HL-60 (cell line): Measurements from ENCODE around the gene ARL8A.

ENCODE experiments used
- DNase-seq, 2 experiments: peaks; one replicate each; pipeline ENCODE4 v3.0.0-alpha.2; 2010 to 2020; ENCODE audit warnings: low read depth in 1 of 2, low spot score in 1 of 2
- H3K27ac ChIP-seq: fragments of 250-450 bp; sonication (Bioruptor Pico); replicated peaks from 2 replicates; pipeline ENCODE4 v1.5.1; 2020; ENCODE audit warnings: mild to moderate bottlenecking, moderate library complexity
- H3K27me3 ChIP-seq: fragments of 250-450 bp; sonication (Bioruptor Pico); 2 replicates; pipeline ENCODE4 v1.5.1; 2021; ENCODE audit warnings: mild to moderate bottlenecking, moderate library complexity; ENCODE audit not compliant: insufficient read depth, poor library complexity, severe bottlenecking
- H3K4me3 ChIP-seq: replicated peaks from 2 replicates; pipeline ENCODE4 v1.5.1; 2011; ENCODE audit warnings: mild to moderate bottlenecking, control low read depth, low read length; ENCODE audit not compliant: insufficient read depth
- CTCF ChIP-seq: IDR thresholded peaks from one replicate; pipeline ENCODE4 v1.5.1; 2011; ENCODE audit warnings: low read length, control low read depth, inconsistent platforms; ENCODE audit not compliant: insufficient read depth
- GABPA ChIP-seq: IDR thresholded peaks from 2 replicates; pipeline ENCODE4 v1.6.1; 2012; ENCODE audit warnings: low read depth
- POLR2AphosphoS5 ChIP-seq: IDR thresholded peaks from 2 replicates; pipeline ENCODE4 v1.6.1; 2012; ENCODE audit warnings: low read depth
- REST ChIP-seq: IDR thresholded peaks from 2 replicates; pipeline ENCODE4 v1.6.1; 2012; ENCODE audit warnings: low read depth; ENCODE audit not compliant: insufficient replicate concordance
- SPI1 ChIP-seq: IDR thresholded peaks from 2 replicates; pipeline ENCODE4 v1.6.1; 2012; ENCODE audit warnings: low read depth, mild to moderate bottlenecking, borderline replicate concordance

Gene ARL8A

GRCh38 chr1:202149566-202149965 lies 5.0 kb upstream of the ARL8A start:
- no peak overlapping the region for H3K4me3 ChIP-seq
- TF ChIP-seq CTCF = no peak
- no peak for TF ChIP-seq SPI1
- TF ChIP-seq REST = no peak
- TF ChIP-seq POLR2AphosphoS5 = no peak
- TF ChIP-seq GABPA = no peak
- no peak for DNase-seq
- no peaks in the 10 kb centered on the region for H3K27me3 ChIP-seq
- H3K27ac ChIP-seq = no peak overlapping the region

DNA sequence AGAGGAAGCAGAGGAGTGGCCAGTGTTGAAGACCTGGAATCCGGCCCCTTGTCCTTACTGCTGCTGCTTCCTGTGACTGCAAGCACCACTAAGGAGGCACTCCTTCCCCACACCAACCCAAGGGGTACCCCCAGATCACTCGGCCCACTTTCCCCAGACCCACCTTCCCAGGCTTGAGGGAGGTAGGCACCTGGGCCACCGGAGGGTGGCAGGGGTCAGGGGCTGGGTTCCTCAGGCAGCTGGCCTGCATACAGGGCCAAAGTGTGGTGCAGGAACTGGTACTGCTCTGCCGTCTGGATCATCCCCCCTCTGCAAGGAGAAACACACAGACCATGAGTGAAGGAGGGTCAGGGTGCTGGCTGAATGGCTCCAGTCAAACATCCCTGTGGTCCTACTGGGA lies 3.9 kb upstream of the ARL8A start:
- Histone ChIP-seq H3K27ac (no peak overlapping the region), H3K4me3 (no peak overlapping the region), H3K27me3 (no peaks in the 10 kb centered on the region)
- TF ChIP-seq SPI1 (no peak), REST (no peak), GABPA (no peak), CTCF (no peak), POLR2AphosphoS5 (no peak)
- DNase-seq = no peak

- DNase-seq = no peak
- H3K4me3 ChIP-seq = no peak overlapping the region
- TF ChIP-seq SPI1 (no peak), CTCF (no peak), GABPA (no peak), POLR2AphosphoS5 (no peak; the same call in 1 of the 2 replicates), REST (no peak)
- H3K27me3 ChIP-seq = no peaks in the 10 kb centered on the region
- H3K27ac ChIP-seq = no peak overlapping the region
Measured at GRCh38 chr1:202146993-202147392, 2.5 kb upstream of the ARL8A start.
